Spleen (tissue), 11 donors: ENCODE data around the gene UGCG. TPM values are rescaled to one million over a fixed set of nuclear protein-coding genes. Genes with fewer than 3 reads are reported as not detected.
"Not testable (repeated sequence)": the region's sequence is repeated elsewhere in the genome, so short reads cannot be mapped to it uniquely, and the experiment has no call there.

ENCODE experiments used
- DNase-seq: peaks from one replicate; pipeline ENCODE4 v3.0.0-alpha.2; 2020
- H3K27ac ChIP-seq, 8 donors: fragments of 200-600 bp; sonication (generic) in 7 of 8; 1 replicate in 4 of 8; 2 replicates in 4 of 8; pipeline versions ENCODE4 v1.5.0 to v1.8.0; 2016 to 2021; ENCODE audit warnings: inconsistent platforms in 4 of 8, mild to moderate bottlenecking in 4 of 8, moderate library complexity in 1 of 8
- H3K27me3 ChIP-seq, 7 donors: fragments of 200-600 bp; sonication (generic) in 6 of 7; replicated peaks in 1 of 7; 1 replicate in 4 of 7; 2 replicates in 3 of 7; pipeline versions ENCODE4 v1.5.0 to v1.8.0; 2016 to 2021; ENCODE audit warnings: inconsistent platforms in 3 of 7, mild to moderate bottlenecking in 1 of 7
- H3K36me3 ChIP-seq, 6 donors: fragments of 200-600 bp; sonication (generic) in 5 of 6; 1 replicate in 4 of 6; 2 replicates in 2 of 6; pipeline versions ENCODE4 v1.5.0 to v1.8.0; 2016 to 2021; ENCODE audit warnings: inconsistent platforms in 2 of 6
- H3K4me1 ChIP-seq, 6 donors: fragments of 200-600 bp; sonication (generic) in 5 of 6; 1 replicate in 3 of 6; 2 replicates in 3 of 6; pipeline versions ENCODE4 v1.5.0 to v1.8.0; 2016 to 2021; ENCODE audit warnings: inconsistent platforms in 3 of 6
- H3K4me3 ChIP-seq, 8 donors: fragments of 200-600 bp; sonication (generic) in 7 of 8; 1 replicate in 4 of 8; 2 replicates in 4 of 8; pipeline versions ENCODE4 v1.5.0 to v1.8.0; 2016 to 2021; ENCODE audit warnings: inconsistent platforms in 4 of 8, mild to moderate bottlenecking in 4 of 8, moderate library complexity in 2 of 8
- H3K9me3 ChIP-seq, 8 donors: fragments of 200-600 bp; sonication (generic) in 7 of 8; 1 replicate in 4 of 8; 2 replicates in 4 of 8; pipeline versions ENCODE4 v1.5.0 to v1.8.0; 2016 to 2021; ENCODE audit warnings: inconsistent platforms in 4 of 8
- CTCF ChIP-seq, 11 experiments: fragments of 200-600 bp in 7 of 11; fragments of 450-650 bp in 4 of 11; sonication (generic) in 4 of 11; IDR thresholded peaks in 8 of 11; conservative IDR thresholded peaks in 3 of 11; 1 replicate in 7 of 11; 2 replicates in 4 of 11; pipeline versions ENCODE4 v1.4.0 to v1.8.0; 2016 to 2021; ENCODE audit warnings: antibody characterized with exemption in 11 of 11, inconsistent platforms in 4 of 11, mild to moderate bottlenecking in 1 of 11
- POLR2A ChIP-seq, 3 donors: fragments of 450-650 bp; IDR thresholded peaks; one replicate each; pipeline ENCODE4 v1.5.1; 2017; ENCODE audit warnings: antibody characterized with exemption in 3 of 3, mild to moderate bottlenecking in 1 of 3
- POLR2AphosphoS5 ChIP-seq, 3 donors: sonication (generic); formaldehyde crosslinking; IDR thresholded peaks; one replicate each; pipeline ENCODE4 v1.5.1; 2017; ENCODE audit warnings: antibody characterized with exemption in 3 of 3
- WGBS, 5 donors: extraction: QIAGEN DNeasy Blood & Tissue Kit in 3 of 5; methylation state at CpG; one replicate each; pipeline versions ENCODE4 v1.1.5 to v1.1.7; 2013 to 2018; 5-methylcytosine and 5-hydroxymethylcytosine counted together
- intact Hi-C: fragments of 100-400 bp; cut with DNase I; formaldehyde crosslinking; loops from one replicate; pipeline ENCODE4 v1.15.0; 2023; ENCODE audit warnings: low total_unique reads
- polyA plus RNA-seq, 3 donors: library from polyadenylated mRNA; stranded (reverse); fragments of 200-250 nt; gene quantifications; one replicate each; pipeline ENCODE4 v1.2.1, GENCODE V29; 2013
- total RNA-seq, 7 donors: library from RNA; depleted of rRNA in 3 of 7; stranded (reverse); fragments of >200 nt in 3 of 7; fragmentation: NEBNext Ultra II Directional in 4 of 7; extraction: Animal tissue kit (Norgen Biotek cat#: 25700) in 4 of 7; gene quantifications; one replicate each; pipeline versions ENCODE4 v1.1.0 to v1.2.1, GENCODE V29; 2016 to 2021
- donor health status: healthy with polysubstance abuse.
- donor health status: DM: no; HTN: no; CAD: no; lungs with moderate emphysema.
- donor health status: DM: no; HTN: no; CAD: no.
- donor health status: Bipolar disorder and iron deficiency.
- donor health status: healthy.
- donor health status: DM: no; HTN: no; CAD: no.
- donor health status: DM: yes; HTN: yes; CAD: no.

The UGCG gene
- total and polyA plus RNA-seq, 10 donors: 18.1 to 178 (median 80.8) TPM

- peaks cover 8 to 51% (median 16%) of the 10 kb centered on the region in 6 donors for H3K4me1 ChIP-seq
- H3K4me3 ChIP-seq: peak overlapping the region in 1 of 8 donors; percentile 42
- peak overlapping the region in 7 of 8 donors; percentile 37 to 81 (median 66) for H3K27ac ChIP-seq
- H3K9me3 ChIP-seq: no peaks in the 10 kb centered on the region
- H3K36me3 ChIP-seq: no peaks in the 10 kb centered on the region
- intact Hi-C loops: no loop called here
- 6 to 14% (median 13%) methylated on average over 2 to 3 of the region's 3 CpGs for WGBS, 5 donors
- H3K27me3 ChIP-seq: no peaks in the 10 kb centered on the region
- no peak for DNase-seq
- TF ChIP-seq CTCF (IDR thresholded peaks at IDR 0.05 in 8 of 11, conservative IDR thresholded peaks at IDR 0.05 in 3 of 11): no peak
- peak in 1 of 3 donors; percentile 69 for TF ChIP-seq POLR2AphosphoS5 (IDR thresholded peaks at IDR 0.05)
Measured at GRCh38 chr9:111957856-111958631, 61.4 kb downstream of the UGCG start.

- Histone ChIP-seq H3K36me3 (no peaks in the 10 kb centered on the region), H3K4me1 (peaks cover 8 to 39% (median 16%) of the 10 kb centered on the region in 6 donors), H3K9me3 (no peaks in the 10 kb centered on the region), H3K27me3 (no peaks in the 10 kb centered on the region), H3K4me3 (no peak overlapping the region), H3K27ac (peak overlapping the region in 2 of 8 donors; percentile 30 to 63)
- TF ChIP-seq POLR2A (IDR thresholded peaks at IDR 0.05) (no peak), CTCF (IDR thresholded peaks at IDR 0.05 in 8 of 11, conservative IDR thresholded peaks at IDR 0.05 in 3 of 11) (no peak), POLR2AphosphoS5 (IDR thresholded peaks at IDR 0.05) (no peak)
- intact Hi-C loops: no loop called here
- no peak for DNase-seq
- 76 to 87% (median 81%) methylated on average over 7 of the region's 7 CpGs for WGBS, 5 donors
Measured at GRCh38 chr9:111959468-111960359, 63.1 kb downstream of the UGCG start.

- peaks cover 8 to 35% (median 16%) of the 10 kb centered on the region in 6 donors for H3K4me1 ChIP-seq
- WGBS, 5 donors: 66 to 89% (median 81%) methylated on average over 4 of the region's 4 CpGs
- H3K27me3 ChIP-seq, H3K9me3 ChIP-seq, H3K27ac ChIP-seq, intact Hi-C loops, H3K36me3 ChIP-seq, H3K4me3 ChIP-seq, DNase-seq: not testable (repeated sequence)
Measured at GRCh38 chr9:111960485-111960884, 63.9 kb downstream of the UGCG start.

- no peak overlapping the region for H3K27ac ChIP-seq
- DNase-seq: no peak
- peaks cover 8 to 30% (median 16%) of the 10 kb centered on the region in 6 donors for H3K4me1 ChIP-seq
- H3K9me3 ChIP-seq: no peaks in the 10 kb centered on the region
- intact Hi-C loops: no loop called here
- no peak overlapping the region for H3K4me3 ChIP-seq
- H3K27me3 ChIP-seq: no peaks in the 10 kb centered on the region
- no peaks in the 10 kb centered on the region for H3K36me3 ChIP-seq
- WGBS, 5 donors: 74 to 96% (median 85%) methylated on average over 2 of the region's 2 CpGs
- TF ChIP-seq POLR2AphosphoS5 (IDR thresholded peaks at IDR 0.05) (no peak), POLR2A (IDR thresholded peaks at IDR 0.05) (no peak), CTCF (IDR thresholded peaks at IDR 0.05 in 8 of 11, conservative IDR thresholded peaks at IDR 0.05 in 3 of 11) (no peak)
Measured at GRCh38 chr9:111961009-111961408, 64.4 kb downstream of the UGCG start.
